ENCODE measurements around the gene TBC1D10B.

DNA sequence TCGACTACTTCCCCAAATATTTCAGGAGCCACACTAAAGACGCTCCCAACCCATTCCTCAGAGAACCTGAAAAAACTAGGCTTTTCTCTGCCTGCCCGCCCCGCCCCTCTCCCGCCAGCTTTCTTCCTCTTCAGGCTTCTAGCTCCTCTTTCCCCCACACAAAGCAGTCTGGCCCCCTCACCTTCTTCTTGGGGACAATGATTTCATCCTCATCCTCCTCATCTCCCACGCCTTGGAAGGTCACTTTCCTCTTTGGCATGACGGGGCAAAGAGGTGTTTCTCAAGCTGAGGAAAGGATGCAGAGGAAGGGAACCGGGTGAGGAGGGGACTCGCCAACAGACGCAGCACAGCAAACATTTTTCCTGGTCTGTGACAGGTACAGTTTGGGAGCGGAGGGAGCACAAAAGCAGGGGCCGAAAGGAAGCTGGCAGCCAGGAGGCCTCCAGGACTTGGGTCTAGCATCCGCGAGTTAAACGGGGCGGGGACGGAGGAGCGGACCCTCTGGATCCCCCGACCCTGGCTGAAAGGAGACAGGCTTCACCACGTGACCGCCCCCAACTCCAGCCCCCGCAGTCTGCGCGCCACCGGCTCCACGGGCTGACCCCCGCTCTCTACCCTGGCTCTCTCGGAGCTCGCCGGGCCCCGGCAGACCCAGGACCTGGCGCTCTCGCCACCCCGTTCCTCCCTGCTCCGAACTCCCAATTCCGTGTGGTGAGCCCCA is 15.7 kb downstream of the TBC1D10B start:
- TF ChIP-seq, protein P1, sequence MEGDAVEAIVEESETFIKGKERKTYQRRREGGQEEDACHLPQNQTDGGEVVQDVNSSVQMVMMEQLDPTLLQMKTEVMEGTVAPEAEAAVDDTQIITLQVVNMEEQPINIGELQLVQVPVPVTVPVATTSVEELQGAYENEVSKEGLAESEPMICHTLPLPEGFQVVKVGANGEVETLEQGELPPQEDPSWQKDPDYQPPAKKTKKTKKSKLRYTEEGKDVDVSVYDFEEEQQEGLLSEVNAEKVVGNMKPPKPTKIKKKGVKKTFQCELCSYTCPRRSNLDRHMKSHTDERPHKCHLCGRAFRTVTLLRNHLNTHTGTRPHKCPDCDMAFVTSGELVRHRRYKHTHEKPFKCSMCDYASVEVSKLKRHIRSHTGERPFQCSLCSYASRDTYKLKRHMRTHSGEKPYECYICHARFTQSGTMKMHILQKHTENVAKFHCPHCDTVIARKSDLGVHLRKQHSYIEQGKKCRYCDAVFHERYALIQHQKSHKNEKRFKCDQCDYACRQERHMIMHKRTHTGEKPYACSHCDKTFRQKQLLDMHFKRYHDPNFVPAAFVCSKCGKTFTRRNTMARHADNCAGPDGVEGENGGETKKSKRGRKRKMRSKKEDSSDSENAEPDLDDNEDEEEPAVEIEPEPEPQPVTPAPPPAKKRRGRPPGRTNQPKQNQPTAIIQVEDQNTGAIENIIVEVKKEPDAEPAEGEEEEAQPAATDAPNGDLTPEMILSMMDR (IDR thresholded peaks at IDR 0.05), result no peak
- TF ChIP-seq EZH2 (IDR thresholded peaks at IDR 0.05; ENCODE audit: borderline replicate concordance, insufficient read depth, low read depth, low read length, poor library complexity, severe bottlenecking), result no peak
